NCI-H146 (cell line): Measurements from ENCODE around the gene INHBA.
A peak's percentile ranks its signal among the peaks of the same experiment; 100 is the strongest.

Experiments
- DNase-seq: peaks from one replicate; lab custom pipeline; 2025; lab: John Stamatoyannopoulos, UW

INHBA gene

DNA sequence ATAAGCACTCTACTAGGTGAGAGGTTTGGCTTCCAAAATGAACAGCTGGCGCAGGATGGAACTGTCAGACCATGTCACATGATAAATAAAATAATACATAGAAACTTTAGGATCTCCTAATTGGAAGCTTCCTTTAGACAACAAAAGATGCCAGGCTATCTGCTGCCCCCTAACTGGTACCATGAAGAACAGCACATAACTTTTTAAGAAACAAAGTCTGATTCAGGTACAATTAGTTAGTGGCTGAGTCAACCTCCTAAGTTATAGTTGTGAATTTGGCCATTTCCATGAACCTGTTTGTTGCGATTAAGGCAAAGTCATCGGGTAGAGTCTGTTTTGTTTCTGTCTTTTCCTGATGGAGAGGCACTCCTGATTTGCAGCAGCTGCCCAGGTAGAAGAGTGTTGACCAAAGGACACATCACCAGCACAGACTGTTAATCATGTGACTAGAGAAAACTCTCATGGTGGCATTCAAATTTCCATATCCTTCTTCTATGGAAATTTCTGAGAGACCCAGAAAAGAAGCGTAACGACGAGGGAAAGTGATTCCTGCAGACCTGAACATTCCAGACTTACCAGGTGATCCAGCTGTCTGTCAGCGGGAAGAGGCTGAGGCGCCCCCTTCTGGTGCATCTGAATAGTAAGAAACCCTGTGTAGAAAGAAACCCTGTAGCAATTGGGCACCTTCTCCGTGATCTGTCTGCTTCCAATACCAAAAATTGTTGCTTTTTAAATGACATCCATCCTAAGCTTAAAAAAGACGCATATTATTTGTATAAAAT lies 8.6 kb upstream of the INHBA start:
- DNase-seq = no peak

DNA sequence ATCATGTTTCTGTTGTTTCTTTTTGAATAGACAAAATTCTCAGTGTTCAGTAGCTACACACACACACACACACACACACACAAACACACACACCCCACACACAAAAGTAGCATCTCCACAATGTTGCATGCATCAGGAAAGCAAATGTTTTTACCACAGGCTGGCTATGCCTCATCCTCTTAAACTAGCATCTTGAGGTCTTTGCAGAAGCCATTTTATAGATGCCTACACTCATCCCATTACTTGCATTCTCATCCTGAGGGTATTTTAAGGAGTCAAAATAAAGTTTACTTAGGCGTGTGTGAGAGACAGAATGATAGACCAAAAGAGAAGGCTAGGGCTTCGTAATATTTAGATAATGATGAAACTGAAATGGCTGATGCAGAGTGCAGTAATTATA lies 7.9 kb upstream of the INHBA start:
- DNase-seq = no peak

DNA sequence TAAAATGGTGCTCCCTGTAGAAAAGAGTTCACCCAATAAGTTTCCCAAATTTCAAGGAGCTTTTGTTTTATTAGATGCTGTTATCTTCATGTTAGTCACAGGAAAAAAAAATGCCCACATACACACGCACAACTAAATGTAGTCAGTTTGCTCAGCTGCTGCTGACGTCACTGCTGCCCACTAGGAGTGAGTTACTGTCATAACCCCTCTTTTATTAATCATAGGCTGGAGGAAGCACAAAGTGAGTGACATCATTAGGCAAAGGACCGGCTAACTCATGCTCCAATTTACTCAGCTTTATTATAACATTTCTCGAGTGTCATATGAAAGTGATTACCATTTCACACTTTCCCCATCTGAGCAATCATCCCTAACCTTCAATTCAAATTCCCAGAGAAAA lies 6.7 kb upstream of the INHBA start:
- no peak for DNase-seq

DNA sequence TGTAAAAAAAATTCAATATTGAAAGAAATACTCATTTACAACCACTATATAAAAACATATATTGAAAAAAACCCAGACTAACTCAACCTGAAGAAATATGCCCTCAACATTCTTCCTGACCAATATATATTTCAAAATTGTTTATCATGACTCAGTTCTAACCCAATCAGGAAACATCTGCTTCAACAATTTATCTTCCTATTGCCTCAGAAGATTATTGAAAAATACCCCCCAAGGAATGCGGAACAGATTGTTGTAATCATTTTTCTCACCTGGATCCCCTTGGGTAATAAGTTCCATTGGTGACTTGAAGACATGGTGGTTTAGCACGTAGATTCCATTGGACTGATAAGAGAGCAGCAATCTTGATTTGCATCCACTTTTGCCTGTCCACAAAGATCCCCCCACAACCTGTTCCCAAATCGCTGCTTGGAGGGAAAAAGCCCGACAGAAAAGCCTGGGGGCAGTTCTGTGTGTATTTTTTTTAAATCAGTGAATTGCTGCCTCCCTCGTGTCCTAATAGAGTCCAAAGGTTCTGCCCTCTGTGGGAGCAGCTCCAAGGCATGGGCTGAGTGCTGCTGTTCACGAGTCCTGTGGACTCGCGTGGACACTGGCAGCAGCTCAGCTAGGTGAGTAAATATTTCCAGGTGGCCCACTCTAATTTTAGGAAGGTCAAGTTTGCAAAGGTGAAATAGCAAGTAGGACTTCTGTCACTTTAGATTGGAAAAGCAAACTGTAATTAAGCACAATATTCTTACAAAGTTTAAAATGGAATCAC lies 5.9 kb upstream of the INHBA start:
- no peak for DNase-seq

GRCh38 chr7:41706228-41706930 lies 3.5 kb upstream of the INHBA start:
- no peak for DNase-seq

GRCh38 chr7:41705109-41705901 lies 2.4 kb upstream of the INHBA start:
- DNase-seq = peak; percentile 18

- no peak for DNase-seq
These were observed 1.6 kb downstream of the INHBA start for GRCh38 chr7:41701068-41701941.

DNA sequence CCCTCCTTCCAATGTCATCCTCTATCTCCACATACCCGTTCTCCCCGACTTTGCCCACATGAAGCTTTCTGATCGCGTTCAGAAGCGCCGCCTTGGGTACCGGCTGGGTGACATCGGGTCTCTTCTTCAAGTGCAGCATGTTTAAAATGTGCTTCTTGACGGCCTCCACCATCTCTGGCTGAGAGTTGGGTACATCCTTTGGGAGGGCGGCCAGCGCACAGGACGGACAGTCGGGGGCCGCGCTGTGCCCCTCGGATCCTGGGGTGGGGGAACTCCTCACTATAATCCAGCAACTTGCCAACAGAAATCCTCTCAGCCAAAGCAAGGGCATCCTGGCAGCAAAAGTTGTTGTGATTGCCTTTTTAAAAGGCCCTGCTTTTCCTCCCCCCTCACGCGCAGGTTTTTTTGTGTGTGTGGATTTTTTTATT lies 2.8 kb downstream of the INHBA start:
- no peak for DNase-seq

DNA sequence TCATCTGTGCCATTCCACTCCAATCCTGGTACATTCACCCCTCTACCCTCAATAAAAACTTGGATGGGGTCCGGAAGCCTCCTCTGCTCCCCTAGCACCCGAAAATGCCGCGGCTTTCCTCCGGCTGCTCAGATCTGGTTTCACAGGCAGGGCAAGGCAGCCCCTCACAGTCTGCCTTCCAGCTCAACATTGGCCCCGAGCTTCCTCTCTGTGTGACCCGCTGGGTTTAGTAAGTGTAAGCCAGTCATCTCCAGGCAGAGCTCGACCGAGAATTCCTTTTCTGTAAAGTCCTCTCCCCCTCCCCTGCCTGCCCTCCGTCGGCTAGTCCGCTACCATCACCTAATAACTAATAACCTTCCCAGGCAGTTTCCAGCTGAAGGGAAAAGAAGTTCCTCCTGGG lies 3.4 kb downstream of the INHBA start:
- no peak for DNase-seq

- no peak for DNase-seq
These were observed 4.2 kb downstream of the INHBA start for GRCh38 chr7:41698726-41699125.

GRCh38 chr7:41698114-41698513 lies 4.8 kb downstream of the INHBA start:
- DNase-seq = no peak

DNA sequence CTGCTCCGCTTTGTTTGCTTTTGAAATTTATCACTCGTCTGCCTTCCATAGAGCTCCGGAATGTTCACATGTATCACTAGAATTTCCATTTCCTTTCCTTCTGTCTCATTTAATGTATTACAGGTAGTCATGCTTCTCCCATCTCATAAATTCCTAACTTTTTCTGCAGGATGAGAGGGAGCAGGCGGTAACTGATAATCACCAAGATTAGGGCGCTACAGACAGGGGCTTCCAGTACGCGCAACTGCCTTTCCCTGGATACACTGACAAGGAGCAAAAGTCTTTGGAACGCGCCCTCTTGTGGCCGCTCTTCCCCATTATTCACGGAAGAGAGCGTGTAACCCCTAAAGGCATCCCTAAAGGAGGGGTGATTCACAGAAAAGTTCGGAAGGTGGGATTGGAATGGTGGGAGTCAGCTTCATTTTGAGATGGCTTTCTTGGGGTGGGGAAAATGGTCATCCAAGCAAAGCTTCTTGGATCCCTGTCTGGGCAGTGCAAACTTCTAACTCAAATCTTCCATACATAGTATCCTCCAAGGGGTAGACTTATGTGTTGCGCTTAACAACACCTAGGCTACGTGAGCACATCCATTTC lies 6.5 kb downstream of the INHBA start:
- DNase-seq = no peak

GRCh38 chr7:41695661-41696322 lies 7.1 kb downstream of the INHBA start:
- no peak for DNase-seq

- no peak for DNase-seq
These were observed 8.4 kb downstream of the INHBA start for GRCh38 chr7:41694495-41694894.

DNA sequence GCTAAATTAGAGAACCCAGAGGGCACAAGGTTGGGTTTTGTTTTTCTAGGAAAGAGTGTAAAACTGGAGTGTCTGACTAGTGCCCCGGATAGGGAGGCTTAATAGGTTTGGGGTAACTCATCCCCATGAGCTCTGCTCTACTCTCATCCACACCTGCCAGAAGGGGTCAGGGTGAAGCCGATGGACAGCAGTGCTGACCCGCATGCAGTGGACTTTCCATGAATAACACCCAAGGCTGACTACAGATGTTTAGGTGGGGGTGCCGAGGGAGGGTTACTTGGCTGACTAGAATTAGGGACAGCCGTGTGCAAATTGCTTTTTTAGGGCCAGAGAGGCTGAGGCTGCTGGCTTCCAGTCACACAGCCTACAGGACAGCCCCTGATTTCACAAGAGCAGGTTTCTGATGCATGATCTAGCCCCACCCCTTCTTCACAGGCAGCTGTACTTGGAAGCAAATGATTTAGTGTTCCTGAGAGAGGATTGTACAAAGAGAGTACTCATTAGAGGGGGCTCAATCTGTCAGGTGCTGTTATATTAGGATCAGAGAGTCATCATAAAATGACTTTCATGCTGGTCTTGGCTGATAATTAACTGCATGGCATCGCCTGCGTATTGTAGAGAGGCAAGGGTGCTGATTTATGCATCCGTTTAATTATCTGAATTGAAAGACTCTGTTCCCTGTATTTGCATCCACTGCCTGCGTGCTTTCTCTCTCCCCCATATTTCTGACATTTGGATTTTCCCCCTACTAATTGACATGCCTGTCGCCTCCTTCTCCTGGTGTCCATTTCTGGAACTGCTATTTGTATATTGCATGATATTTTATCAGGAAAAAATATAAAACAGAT lies 9.5 kb downstream of the INHBA start:
- no peak for DNase-seq

GRCh38 chr7:41692251-41692650 lies 10.6 kb downstream of the INHBA start:
- DNase-seq = no peak

DNA sequence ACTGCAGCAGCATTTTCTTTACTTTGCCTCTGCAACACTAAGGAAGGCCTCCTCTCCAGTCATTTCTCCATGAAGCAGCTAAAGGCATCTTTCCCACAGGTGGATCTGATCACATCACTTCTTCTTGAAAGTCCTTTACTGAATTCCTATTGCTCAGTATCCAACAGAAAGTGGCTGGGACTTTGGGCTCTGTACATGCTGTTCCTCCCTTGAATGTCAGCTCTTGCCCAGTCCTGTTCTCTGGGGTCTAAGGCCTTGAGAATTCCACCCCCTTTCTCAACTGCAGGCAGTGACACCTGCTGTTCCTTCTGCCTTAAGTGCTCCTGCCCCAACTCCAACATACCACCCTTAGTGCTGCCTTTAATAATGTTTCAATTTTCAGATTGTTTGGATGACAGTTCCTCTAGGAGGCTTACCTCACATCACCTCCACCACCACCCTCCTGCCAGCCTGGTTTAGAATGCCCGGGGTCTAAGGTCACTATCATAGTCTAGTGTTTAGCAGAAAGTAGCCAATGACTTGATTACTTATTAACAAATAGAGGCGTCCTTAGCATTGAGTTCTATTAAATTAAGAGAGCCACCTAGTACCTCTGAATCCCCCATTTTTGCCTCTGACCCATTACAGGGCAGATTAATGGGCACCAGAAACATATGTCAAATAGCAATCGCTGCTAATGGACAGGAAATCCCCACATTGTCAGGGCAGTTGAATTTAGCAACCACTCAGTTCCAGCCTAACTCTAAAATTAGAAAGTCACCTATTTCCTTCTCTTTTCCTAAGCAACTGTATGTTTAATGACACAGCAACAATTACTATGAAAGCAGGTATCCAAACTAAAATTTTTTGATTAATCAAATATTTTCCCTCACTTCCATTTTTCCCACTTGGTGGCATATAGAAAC lies 11.4 kb downstream of the INHBA start:
- DNase-seq = no peak

- DNase-seq = no peak
These were observed 13.1 kb downstream of the INHBA start for GRCh38 chr7:41689815-41690214.
